Left kidney (tissue), 2 donors: Measurements from ENCODE around the gene PRKG1. TPM values are rescaled to one million over a fixed set of nuclear protein-coding genes. Genes with fewer than 3 reads are reported as not detected.

ENCODE experiments used
- DNase-seq: peaks from one replicate; pipeline ENCODE4 v3.0.0-alpha.2; 2013
- polyA plus RNA-seq: library from polyadenylated mRNA; unstranded; fragments of 120-200 nt; gene quantifications from one replicate; pipeline ENCODE4 v1.2.1, GENCODE V29; 2013; ENCODE audit not compliant: insufficient read length

The PRKG1 gene
- polyA plus RNA-seq, 1 donor, result 14.9 TPM

- DNase-seq, result no peak
Measured at GRCh38 chr10:52064084-52064845, 990.0 kb downstream of the PRKG1 start.

GRCh38 chr10:52066383-52066782 is 992.1 kb downstream of the PRKG1 start:
- DNase-seq, result no peak

- DNase-seq, result no peak
Measured at GRCh38 chr10:52068485-52068884, 994.2 kb downstream of the PRKG1 start.

- no peak for DNase-seq
Measured at GRCh38 chr10:52071814-52072213, 997.5 kb downstream of the PRKG1 start.

GRCh38 chr10:52074505-52075026 is 1000.3 kb downstream of the PRKG1 start:
- DNase-seq, result no peak

GRCh38 chr10:52077814-52078213 is 1003.5 kb downstream of the PRKG1 start:
- DNase-seq, result no peak

GRCh38 chr10:52078397-52078937 is 1004.2 kb downstream of the PRKG1 start:
- no peak for DNase-seq

- DNase-seq, result no peak
Measured at GRCh38 chr10:52082307-52082706, 1008.0 kb downstream of the PRKG1 start.

- no peak for DNase-seq
Measured at GRCh38 chr10:52083422-52083821, 1009.1 kb downstream of the PRKG1 start.

- DNase-seq, result no peak
Measured at GRCh38 chr10:52092390-52092789, 1018.1 kb downstream of the PRKG1 start.

GRCh38 chr10:52098130-52098529 is 1023.8 kb downstream of the PRKG1 start:
- DNase-seq, result no peak

- DNase-seq, result no peak
Measured at GRCh38 chr10:52099026-52099600, 1024.8 kb downstream of the PRKG1 start.

GRCh38 chr10:52100011-52100547 is 1025.8 kb downstream of the PRKG1 start:
- DNase-seq, result no peak

GRCh38 chr10:52105301-52105700 is 1031.0 kb downstream of the PRKG1 start:
- no peak for DNase-seq

- DNase-seq, result no peak
Measured at GRCh38 chr10:52106011-52106410, 1031.7 kb downstream of the PRKG1 start.

- no peak for DNase-seq
Measured at GRCh38 chr10:52106899-52107298, 1032.6 kb downstream of the PRKG1 start.

GRCh38 chr10:52108236-52108635 is 1033.9 kb downstream of the PRKG1 start:
- DNase-seq, result no peak

GRCh38 chr10:52110576-52110975 is 1036.3 kb downstream of the PRKG1 start:
- DNase-seq, result no peak

GRCh38 chr10:52111101-52111891 is 1037.0 kb downstream of the PRKG1 start:
- no peak for DNase-seq

GRCh38 chr10:52115823-52116222 is 1041.5 kb downstream of the PRKG1 start:
- DNase-seq, result no peak

- DNase-seq, result no peak
Measured at GRCh38 chr10:52119507-52119906, 1045.2 kb downstream of the PRKG1 start.

GRCh38 chr10:52121688-52122087 is 1047.4 kb downstream of the PRKG1 start:
- no peak for DNase-seq
